SK-N-SH (cell line): ENCODE results near the gene DHX9.

Source experiments
- CTCF ChIP-seq: fragments of 200-600 bp; sonication (generic); IDR thresholded peaks from 2 replicates; pipeline ENCODE4 v1.6.1; 2017; ENCODE audit warnings: antibody characterized with exemption, mild to moderate bottlenecking, moderate library complexity
- RCOR1 ChIP-seq: fragments of 150-350 bp; IDR thresholded peaks from 2 replicates; pipeline ENCODE4 v1.6.1; 2017; ENCODE audit warnings: antibody characterized with exemption, low read length
- REST ChIP-seq: IDR thresholded peaks from 2 replicates; pipeline ENCODE4 v1.6.1; 2012; ENCODE audit warnings: mild to moderate bottlenecking, low read depth, low read length, moderate library complexity
- TCF12 ChIP-seq: IDR thresholded peaks from 2 replicates; pipeline ENCODE4 v1.4.0; 2012
- YY1 ChIP-seq: IDR thresholded peaks from 2 replicates; pipeline ENCODE4 v1.4.0; 2012; ENCODE audit warnings: low read depth, mild to moderate bottlenecking

GRCh38 chr1:182909578-182909977 is 70.4 kb downstream of the DHX9 start:
- TF ChIP-seq REST (no peak), CTCF (no peak), YY1 (no peak), RCOR1 (no peak), TCF12 (no peak)
